HG02623 (cell line): ENCODE results near the gene RBM23.
A peak's percentile ranks its signal among the peaks of the same experiment; 100 is the strongest.

Experiments
- ATAC-seq: cut with Tn5 transposase; IDR thresholded peaks from one replicate; pipeline ENCODE4 v1.9.1; 2021; ENCODE audit warnings: moderate library complexity; ENCODE audit not compliant: unreplicated experiment

Gene RBM23

DNA sequence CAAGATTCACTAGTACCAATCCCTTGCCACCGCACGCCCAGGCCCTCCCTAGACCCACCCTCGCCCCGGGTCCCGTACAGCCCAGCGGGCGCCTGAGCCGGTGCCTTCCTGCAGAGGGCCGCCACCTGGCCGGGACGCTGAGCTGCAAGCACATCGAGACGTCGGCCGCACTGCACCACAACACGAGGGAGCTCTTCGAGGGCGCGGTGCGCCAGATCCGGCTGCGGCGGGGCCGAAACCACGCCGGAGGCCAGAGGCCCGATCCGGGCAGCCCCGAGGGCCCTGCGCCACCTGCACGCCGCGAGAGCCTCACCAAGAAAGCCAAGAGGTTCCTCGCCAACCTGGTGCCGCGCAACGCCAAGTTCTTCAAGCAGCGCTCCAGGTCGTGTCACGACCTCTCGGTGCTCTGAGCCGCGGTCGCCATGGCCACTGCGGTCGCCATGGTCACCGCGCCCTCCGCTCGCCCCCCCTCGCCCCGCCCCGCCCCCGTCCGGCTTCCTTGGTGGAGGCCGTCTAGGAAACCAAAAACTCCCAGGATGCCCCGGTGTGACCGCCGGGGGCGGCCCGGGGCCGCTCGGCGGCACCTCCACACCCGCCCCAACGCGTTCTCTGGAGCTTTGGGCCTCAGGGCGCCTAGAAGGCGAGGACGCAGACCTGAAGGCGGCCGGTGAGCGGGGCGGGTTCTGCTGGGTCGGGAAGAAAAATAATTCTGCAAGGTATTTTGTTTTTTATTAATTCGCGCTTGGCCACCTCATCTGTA lies 32.3 kb downstream of the RBM23 start:
- ATAC-seq, result peak; percentile 38

DNA sequence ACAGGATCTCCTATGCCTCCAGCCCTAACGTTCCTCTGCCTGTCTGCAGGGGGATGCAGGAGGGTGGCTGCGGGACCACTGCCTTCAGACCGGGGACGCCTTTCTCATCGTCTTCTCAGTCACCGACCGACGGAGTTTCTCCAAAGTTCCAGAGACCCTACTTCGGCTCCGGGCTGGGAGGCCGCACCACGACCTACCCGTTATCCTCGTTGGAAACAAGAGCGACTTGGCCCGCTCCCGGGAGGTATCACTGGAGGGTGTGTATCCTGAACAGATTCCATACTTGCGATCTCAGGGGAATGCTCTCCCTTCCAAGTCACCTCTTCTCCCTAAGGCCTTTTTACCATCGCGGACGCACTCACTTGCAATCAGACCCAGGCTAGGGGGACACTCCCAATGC lies 33.0 kb downstream of the RBM23 start:
- ATAC-seq, result no peak

DNA sequence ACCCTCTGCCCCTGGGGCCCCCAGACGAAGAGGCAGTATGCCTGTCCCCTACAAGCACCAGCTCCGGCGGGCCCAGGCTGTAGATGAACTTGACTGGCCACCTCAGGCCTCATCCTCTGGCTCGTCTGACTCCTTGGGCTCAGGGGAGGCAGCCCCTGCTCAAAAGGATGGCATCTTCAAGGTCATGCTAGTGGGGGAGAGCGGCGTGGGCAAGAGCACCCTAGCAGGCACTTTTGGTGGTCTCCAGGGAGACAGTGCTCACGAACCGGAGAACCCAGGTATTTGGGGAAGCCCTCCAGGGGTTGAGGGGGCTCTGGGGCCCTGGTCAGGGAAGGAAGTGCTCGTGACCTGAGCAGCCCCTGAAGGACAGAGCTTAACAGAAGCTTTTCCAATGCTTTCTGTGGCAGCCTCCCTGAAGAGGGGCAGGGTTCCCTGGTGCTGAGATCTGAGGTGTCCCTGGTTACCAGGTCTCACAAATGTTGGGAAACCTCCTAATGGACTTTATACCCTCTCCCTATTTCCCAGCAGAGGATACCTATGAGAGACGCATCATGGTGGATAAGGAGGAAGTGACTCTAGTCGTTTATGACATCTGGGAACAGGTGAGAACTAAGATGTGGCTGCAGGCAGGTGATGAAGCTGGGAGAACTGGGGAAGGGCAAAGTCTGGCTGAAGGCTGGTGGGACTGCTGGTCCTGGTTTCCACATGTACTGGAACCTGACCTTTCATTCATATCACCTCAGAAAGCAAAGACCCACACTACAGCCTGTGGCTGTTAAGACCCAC lies 34.0 kb downstream of the RBM23 start:
- no peak for ATAC-seq

DNA sequence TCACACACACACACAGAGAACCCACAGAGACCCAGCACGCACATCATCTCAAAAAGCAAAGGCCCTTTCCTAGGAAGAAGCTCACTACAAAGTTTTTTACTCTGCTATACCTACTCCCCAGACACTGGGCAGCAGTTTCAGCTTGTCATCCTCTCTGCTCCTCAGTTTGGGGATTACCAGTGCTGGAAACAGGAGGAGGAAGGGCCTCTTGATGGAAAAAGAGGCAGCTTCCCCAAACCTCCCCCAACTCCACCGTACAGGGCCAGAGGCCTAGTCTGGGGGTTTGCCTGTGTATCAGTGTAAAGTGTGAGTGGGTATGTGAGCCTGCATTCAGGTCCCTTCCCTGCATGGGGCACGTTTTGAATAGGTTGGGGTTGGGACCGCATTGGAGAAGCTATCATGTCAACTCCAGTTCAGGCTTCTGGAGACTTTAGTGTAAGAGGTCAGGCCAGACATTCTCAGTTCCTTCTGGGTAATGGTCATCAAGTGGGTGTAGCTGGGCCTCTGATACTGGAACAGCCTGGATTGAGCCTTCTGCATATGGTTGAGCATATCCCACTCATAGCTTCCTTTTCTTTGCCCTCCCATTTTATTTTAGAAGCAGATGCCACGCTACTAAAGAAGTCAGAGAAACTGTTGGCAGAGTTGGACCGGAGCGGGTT lies 34.7 kb downstream of the RBM23 start:
- ATAC-seq, result no peak

DNA sequence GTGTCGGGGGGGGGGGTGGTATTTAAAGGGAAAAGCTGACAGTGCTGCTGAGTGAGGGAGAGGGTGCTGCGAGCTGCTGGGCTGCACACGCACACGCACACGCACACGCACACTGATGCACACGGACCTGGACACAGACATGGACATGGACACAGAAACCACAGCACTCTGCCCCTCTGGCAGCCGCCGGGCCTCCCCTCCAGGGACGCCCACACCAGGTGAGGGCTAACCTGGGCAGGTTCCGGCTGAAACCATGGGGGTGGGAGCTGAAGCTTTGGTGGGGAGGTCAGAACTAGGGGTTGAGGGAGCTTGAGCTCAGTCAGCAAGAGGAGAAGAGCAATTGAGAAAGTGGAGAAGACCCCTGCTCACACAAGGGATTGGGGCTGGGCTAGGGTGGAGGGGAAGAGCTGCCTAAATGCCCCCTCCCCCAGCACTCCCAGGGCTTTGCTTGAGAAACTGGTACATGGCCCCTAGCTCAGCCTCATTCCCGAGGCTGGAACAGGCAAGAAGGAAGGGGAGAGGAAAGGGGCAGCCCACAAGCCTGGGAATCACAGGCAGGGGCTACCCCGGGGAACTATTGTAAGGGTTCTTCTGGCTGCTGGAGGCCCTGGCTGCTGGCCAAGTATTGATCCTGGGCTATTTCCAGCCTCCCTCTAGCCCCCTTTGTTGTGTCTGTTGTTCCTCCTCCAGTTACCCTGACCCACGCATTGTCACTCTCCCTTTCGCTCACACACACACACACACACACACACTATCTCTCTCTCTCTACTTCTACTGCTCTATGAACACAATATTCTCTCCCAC lies 35.6 kb downstream of the RBM23 start, which contains the start of gene REM2:
Gene REM2, plus strand, starts transcription at position 50 of the 804 bp plus-strand sequence. Its CDS starts 66 bp downstream, at position 116.
- no peak for ATAC-seq

DNA sequence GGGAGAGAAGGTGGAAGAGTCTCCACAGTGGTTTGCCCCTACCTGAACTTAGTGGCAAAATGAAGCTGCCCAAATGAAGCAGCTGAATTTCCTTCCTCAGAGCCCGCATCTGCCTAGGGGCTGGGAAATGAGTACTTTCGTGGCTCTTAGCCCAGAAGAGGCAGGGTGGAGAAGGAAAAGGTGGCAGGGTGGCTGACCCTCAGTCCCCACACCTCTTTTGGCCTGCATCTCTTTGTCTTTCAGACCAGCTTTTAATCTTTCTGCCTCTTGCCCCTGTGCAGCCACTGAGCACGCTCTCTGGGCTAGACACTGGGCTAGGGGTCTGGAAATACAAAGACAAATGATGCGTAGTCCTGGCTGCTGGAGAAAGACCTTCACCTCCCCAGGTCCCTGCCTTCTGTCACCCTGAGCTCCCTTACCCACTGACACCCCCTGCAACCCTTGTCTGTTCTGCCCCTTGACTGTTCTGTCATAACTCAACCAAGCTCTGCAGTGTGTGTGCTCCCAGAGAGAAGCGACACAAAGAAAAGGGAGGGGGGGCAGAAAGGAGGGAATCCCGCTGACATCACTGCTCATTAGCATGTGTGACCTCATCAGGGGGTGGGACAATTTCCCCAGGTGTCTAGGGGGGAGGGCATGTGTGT lies 36.3 kb downstream of the RBM23 start:
- no peak for ATAC-seq

DNA sequence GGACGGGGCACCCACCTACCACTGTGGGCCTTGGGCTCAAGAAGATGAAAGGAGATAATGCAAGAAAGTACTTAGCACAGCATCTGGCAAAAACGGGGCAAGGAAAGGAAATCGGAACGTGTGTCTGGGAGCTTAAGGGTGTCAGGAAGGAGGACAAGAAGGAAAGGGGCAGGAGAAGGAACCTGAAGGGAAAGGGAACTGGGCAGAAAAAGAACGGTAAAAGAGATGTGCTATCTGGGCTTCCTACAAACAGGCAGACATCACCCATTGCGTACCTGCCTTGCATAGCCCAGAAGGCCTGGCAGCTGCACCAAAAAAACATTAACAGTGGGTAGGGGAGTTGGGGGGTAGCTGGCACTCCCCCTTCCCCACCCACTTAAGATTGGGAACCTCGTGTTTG lies 36.9 kb downstream of the RBM23 start:
- ATAC-seq, result no peak

DNA sequence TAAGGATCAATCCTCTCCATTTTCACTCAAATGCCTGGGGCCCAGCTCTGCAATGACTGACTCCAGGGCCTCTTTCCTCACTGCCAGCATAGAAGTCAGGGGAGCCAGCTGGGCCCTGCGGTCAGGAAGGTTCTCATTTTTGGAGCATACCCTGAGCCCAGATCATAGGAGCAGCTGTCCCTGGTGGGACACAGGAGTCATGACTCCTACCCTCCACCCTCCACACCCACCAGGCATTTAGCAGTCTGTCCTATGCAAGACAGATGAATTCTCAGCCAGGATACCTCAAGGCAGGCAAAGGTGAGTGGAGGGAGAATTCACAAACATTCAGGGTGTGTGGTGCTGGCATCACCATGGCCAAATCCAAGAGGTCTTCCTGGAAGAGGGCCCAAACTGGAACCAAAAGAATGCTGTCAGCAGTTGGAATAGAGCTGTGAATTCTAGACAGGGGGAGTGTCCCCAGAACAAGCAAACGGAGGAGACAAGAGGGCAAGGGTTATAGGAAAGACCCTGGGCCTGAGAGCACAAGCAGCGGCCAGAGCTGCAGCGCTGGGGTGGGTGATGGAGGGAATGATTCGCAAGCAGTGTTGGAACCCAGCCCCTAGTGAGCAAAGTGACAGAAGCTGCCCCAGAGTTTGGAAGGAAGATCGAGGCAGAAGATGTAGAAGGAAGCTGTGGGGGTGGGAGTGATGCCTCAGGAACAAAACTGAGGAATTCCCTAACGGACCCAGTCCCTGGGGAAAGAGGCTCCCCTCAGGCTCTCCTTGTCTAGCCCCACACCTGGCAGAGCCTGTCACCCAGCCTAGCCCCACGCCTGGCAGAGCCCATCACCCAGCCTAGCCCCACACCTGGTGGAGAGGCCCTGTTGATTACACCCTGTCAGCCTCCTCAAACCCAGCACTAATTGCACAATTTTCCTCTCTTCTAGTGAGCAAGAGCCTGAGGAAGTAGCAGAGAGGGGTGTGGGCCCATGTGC lies 40.4 kb downstream of the RBM23 start:
- no peak for ATAC-seq

DNA sequence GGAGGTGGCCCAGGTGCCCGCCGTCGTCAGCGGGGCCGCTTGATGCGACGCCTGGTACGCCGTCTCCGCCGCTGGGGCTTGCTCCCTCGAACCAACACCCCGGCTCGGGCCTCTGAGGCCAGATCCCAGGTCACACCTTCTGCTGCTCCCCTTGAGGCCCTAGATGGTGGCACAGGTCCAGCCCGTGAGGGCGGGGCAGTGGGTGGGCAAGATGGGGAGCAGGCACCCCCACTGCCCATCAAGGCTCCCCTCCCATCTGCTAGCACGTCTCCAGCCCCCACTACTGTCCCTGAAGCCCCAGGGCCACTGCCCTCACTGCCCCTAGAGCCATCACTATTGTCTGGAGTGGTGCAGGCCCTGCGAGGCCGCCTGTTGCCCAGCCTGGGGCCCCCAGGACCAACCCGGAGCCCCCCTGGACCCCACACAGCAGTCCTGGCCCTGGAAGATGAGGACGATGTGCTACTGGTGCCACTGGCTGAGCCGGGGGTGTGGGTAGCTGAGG lies 41.9 kb downstream of the RBM23 start:
- ATAC-seq, result no peak

DNA sequence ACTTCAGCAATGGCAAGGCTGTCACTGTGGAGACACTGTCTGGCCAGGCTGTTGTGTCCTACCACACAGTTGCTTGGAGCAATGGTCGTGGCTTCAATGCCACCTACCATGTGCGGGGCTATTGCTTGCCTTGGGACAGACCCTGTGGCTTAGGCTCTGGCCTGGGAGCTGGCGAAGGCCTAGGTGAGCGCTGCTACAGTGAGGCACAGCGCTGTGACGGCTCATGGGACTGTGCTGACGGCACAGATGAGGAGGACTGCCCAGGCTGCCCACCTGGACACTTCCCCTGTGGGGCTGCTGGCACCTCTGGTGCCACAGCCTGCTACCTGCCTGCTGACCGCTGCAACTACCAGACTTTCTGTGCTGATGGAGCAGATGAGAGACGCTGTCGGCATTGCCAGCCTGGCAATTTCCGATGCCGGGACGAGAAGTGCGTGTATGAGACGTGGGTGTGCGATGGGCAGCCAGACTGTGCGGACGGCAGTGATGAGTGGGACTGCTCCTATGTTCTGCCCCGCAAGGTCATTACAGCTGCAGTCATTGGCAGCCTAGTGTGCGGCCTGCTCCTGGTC lies 43.1 kb downstream of the RBM23 start:
- ATAC-seq, result no peak

DNA sequence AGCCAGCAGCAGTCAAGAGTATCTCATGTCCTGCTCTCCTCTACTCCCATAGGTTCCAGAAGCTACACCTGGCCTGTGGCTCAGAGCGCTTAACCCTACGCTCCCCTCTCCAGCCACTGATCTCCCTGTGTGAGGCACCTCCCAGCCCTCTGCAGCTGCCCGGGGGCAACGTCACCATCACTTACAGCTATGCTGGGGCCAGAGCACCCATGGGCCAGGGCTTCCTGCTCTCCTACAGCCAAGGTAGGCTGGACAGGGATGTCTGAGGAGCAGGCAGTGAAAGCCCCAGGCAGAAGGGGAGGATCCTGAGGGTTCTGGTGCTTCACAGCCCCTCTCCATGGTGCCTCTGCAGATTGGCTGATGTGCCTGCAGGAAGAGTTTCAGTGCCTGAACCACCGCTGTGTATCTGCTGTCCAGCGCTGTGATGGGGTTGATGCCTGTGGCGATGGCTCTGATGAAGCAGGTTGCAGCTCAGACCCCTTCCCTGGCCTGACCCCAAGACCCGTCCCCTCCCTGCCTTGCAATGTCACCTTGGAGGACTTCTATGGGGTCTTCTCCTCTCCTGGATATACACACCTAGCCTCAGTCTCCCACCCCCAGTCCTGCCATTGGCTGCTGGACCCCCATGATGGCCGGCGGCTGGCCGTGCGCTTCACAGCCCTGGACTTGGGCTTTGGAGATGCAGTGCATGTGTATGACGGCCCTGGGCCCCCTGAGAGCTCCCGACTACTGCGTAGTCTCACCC lies 43.8 kb downstream of the RBM23 start:
- ATAC-seq, result no peak

DNA sequence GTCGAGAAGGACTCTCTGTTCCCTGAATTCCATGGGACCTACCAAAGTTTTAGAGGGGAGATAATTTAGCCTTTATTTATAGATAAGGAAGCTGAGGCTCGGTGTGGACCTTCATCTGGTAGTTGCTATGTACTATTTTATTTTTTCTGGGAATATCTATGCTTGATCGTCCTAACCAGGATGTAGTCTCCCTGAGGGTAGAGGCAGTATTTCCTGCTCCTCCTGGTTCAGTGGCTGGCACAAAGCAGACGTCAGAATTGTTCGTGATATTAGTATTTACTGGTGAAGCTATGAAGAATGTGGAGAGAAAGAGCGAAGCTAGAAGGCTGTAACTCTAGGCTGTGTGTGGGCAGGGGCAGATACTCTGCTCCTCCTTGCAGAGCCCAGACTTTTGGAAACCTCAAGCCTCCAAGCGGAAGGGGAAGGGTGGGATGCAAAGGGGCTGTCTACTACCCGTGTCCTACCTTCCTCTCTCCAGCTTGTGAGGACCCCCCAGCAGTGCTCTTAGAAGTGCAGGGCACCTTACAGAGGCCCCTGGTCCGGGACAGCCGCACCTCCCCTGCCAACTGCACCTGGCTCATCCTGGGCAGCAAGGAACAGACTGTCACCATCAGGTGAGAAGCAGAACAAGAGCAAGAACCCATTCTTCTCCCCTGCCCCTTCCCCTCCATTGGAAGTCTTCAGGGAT lies 46.0 kb downstream of the RBM23 start:
- ATAC-seq, result no peak

DNA sequence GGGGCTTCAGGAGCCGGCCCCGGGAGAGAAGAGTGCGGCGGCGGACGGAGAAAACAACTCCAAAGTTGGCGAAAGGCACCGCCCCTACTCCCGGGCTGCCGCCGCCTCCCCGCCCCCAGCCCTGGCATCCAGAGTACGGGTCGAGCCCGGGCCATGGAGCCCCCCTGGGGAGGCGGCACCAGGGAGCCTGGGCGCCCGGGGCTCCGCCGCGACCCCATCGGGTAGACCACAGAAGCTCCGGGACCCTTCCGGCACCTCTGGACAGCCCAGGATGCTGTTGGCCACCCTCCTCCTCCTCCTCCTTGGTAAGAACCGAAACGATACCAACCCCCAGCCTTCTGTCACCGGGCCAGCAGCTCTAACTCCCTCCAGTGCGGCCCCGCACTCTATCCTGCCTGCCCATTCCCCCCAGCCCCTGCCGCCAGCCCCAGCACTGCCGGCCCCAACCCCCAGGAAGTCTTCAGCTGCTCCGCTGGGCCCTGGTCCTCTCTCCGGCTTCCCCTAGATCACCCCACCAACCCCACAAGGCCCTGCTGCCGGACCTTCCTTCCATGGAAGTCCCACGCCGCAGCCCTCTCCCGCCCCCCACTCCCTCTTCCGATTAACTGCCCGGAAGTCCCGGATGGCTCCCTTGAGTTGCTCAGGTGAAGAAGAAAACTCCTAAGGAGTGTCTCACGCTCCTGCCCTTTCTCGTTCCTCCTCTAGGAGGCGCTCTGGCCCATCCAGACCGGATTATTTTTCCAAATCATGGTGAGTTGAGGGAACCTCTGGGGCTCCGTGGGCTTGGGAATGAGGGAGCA lies 46.7 kb downstream of the RBM23 start:
- peak; percentile 19 for ATAC-seq

DNA sequence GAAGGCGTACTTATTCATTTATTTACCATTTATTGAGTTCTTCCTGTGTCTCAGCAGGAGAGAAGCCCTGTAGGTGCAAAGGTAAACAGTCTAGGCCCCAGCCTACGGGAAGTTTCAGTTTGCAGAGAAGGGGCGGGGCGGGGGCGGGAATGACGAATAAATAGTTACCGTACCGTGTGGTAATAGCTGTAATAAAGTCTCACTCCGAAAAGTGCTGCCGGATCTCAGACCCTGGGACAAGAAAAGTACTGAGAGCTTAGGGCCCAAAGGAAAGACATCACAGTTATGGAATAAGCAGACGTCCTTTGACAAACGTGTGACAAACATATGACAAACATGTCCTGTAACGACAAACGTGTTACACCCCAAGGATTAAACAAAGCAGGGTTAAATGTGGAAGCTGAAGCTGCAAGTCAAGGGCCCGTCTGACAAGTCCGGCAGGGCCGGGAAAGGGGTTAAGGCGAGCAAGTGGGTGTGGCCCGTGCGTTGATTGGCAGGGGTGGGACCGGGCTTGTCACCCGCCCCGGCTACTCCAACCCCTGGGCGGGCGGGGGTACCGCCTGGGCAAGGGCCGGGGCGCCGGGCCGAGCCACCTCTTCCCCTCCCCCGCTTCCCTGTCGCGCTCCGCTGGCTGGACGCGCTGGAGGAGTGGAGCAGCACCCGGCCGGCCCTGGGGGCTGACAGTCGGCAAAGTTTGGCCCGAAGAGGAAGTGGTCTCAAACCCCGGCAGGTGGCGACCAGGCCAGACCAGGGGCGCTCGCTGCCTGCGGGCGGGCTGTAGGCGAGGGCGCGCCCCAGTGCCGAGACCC lies 47.5 kb downstream of the RBM23 start, which contains the start of gene LRP10:
Gene LRP10, plus strand, starts transcription at position 517 of the 809 bp plus-strand sequence. CDS start 564 bp downstream, outside the sequence.
- peak; percentile 76 for ATAC-seq

DNA sequence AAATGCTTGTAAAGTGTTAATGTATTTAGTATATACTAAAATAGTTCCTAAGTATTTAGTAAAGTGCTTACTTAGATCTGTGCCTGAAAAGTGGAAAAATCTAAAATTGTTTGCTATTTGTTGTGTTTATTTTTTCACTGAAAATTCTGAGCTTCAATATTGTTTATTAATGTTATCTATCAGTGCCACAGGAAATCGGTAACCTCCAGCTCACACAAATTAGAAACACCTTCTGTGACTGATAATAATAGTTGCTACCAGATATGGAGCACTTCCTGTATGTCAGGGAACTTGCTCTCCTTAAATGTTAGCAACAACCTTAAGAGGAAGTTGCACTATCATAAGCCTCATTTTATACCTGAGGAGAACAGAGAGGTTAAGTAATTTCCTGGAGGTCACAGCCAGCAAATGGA lies 48.1 kb downstream of the RBM23 start:
- ATAC-seq, result peak; percentile 22

DNA sequence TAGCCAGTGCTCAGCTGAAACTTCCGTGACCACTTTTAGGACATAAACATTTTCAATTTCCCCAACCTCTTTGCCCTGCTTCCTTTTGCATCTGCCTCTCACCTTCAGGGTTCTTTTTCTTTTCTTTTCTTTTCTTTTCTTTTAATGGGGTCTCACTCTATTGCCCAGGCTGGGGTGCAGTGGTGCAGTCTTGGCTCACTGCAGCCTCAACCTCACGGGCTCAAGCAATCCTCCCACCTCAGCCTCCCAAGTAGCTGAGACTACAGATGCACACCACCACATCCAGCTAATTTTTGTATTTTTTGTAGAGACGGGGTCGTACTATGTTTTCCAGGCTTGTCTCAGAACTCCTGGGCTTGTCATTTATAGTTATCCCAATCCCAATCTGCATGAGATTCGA lies 52.1 kb downstream of the RBM23 start:
- no peak for ATAC-seq
